Adrenal gland (tissue), 5 donors: ENCODE data around the gene MDM2.

Experiments used
- POLR2A ChIP-seq, 2 donors: fragments of 450-650 bp; IDR thresholded peaks; one replicate each; pipeline ENCODE4 v1.6.1; 2017; ENCODE audit warnings: antibody characterized with exemption in 2 of 2, mild to moderate bottlenecking in 2 of 2, moderate library complexity in 1 of 2
- TF ChIP-seq, protein P1 (sequence below), 6 experiments: fragments of 450-650 bp in 4 of 6; fragments of 200-600 bp in 2 of 6; sonication (generic) in 1 of 6; IDR thresholded peaks; 1 replicate in 5 of 6; 2 replicates in 1 of 6; pipeline versions ENCODE4 v1.5.1 to v1.8.0; 2016 to 2021; ENCODE audit warnings: antibody characterized with exemption in 6 of 6, mild to moderate bottlenecking in 2 of 6, moderate library complexity in 1 of 6
- donor health status: DM: no; HTN: no; CAD: no.

DNA sequence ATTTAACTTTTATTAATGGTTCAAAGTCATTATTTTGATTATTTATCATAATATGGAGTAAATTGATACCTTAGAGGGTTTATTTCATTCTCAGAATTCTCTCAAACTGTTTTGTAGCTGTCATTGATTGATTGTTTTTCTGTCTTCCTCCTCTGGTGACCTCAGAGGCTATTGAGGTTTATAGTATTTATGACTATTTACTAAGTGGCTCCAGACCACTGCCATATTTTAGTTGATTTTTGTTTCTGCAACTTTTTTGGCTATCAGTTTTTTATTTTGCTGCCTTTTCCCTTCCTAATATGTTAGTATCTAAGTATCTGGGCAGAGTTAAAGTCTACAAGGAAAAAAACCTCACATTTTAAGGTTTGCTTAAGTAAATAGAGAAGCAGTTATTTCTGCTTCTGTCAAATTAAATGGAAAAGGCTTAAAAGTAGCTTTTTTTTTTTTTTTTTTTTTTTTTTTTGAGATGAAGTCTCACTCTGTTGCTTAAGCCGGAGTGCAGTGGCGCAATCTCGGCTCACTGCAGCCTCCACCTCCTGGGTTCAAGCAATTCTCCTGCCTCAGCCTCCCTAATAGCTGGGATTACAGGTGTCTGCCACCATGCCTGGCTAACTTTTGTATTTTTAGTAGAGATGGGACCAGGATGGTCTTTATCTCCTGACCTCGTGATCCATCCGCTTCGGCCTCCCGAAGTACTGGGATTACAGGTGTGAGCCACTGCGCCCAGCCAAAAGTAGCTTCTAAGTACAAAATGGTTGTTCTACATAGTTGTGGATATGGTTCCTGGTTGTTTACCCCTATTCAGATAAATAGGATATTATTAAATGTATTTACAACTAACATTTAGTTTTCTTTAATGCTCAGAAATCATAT lies 8.2 kb downstream of the MDM2 start:
- TF ChIP-seq, protein P1, sequence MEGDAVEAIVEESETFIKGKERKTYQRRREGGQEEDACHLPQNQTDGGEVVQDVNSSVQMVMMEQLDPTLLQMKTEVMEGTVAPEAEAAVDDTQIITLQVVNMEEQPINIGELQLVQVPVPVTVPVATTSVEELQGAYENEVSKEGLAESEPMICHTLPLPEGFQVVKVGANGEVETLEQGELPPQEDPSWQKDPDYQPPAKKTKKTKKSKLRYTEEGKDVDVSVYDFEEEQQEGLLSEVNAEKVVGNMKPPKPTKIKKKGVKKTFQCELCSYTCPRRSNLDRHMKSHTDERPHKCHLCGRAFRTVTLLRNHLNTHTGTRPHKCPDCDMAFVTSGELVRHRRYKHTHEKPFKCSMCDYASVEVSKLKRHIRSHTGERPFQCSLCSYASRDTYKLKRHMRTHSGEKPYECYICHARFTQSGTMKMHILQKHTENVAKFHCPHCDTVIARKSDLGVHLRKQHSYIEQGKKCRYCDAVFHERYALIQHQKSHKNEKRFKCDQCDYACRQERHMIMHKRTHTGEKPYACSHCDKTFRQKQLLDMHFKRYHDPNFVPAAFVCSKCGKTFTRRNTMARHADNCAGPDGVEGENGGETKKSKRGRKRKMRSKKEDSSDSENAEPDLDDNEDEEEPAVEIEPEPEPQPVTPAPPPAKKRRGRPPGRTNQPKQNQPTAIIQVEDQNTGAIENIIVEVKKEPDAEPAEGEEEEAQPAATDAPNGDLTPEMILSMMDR (IDR thresholded peaks at IDR 0.05) = no peak
- TF ChIP-seq POLR2A (IDR thresholded peaks at IDR 0.05) = no peak
